ENCODE measurements around the gene MRPS31. TPM values are rescaled to one million over a fixed set of nuclear protein-coding genes. Genes with fewer than 3 reads are reported as not detected.

MRPS31 gene
- total and polyA plus RNA-seq, 5 donors from 2014 or later = 21.5 to 71.0 (median 55.8) TPM

- peak overlapping the region in 1 of 3 donors; percentile 95 for H3K27ac Mint-ChIP-seq
- Histone ChIP-seq H3K27me3 (ENCODE audit: control insufficient read depth, insufficient read depth, low read length) (no peaks in the 10 kb centered on the region), H3K4me3 (ENCODE audit: low read depth, low read length) (no peak overlapping the region), H3K36me3 (ENCODE audit: control insufficient read depth, insufficient read depth, low read length) (no peaks in the 10 kb centered on the region), H3K9me3 (ENCODE audit: control insufficient read depth in 2 of 2, low read length in 2 of 2) (no peaks in the 10 kb centered on the region), H3K27ac (ENCODE audit: insufficient read depth, low read length, poor library complexity, severe bottlenecking) (no peak overlapping the region), H3K4me1 (ENCODE audit: control insufficient read depth, insufficient read depth, low read length, poor library complexity, severe bottlenecking) (peaks cover 23% of the 10 kb centered on the region)
- no peak overlapping the region for H3K4me3 Mint-ChIP-seq
- H3K4me1 Mint-ChIP-seq = peaks cover 14 to 30% (median 24%) of the 10 kb centered on the region in 4 donors
- no peaks in the 10 kb centered on the region for H3K36me3 Mint-ChIP-seq
- DNase-seq (no peak), ATAC-seq (ENCODE audit: low read depth in 2 of 2) (no peak)
- H3K27me3 Mint-ChIP-seq = no peaks in the 10 kb centered on the region
- no peaks in the 10 kb centered on the region for H3K9me3 Mint-ChIP-seq
These were observed 8.9 kb upstream of the MRPS31 start for GRCh38 chr13:40779796-40780285.

- peak overlapping the region; percentile 53 to 95 (median 85) for H3K27ac Mint-ChIP-seq
- no peaks in the 10 kb centered on the region for H3K36me3 ChIP-seq (ENCODE audit: control insufficient read depth, insufficient read depth, low read length)
- peaks cover 14 to 30% (median 24%) of the 10 kb centered on the region in 4 donors for H3K4me1 Mint-ChIP-seq
- H3K4me3 ChIP-seq (ENCODE audit: low read depth, low read length) = no peak overlapping the region
- no peaks in the 10 kb centered on the region for H3K27me3 ChIP-seq (ENCODE audit: control insufficient read depth, insufficient read depth, low read length)
- H3K27ac ChIP-seq (ENCODE audit: insufficient read depth, low read length, poor library complexity, severe bottlenecking) = no peak overlapping the region
- H3K9me3 Mint-ChIP-seq = no peaks in the 10 kb centered on the region
- H3K27me3 Mint-ChIP-seq = no peaks in the 10 kb centered on the region
- DNase-seq (no peak), ATAC-seq (ENCODE audit: low read depth in 2 of 2) (no peak)
- no peaks in the 10 kb centered on the region for H3K9me3 ChIP-seq (ENCODE audit: control insufficient read depth in 2 of 2, low read length in 2 of 2)
- no peaks in the 10 kb centered on the region for H3K36me3 Mint-ChIP-seq
- H3K4me3 Mint-ChIP-seq = no peak overlapping the region
- peaks cover 23% of the 10 kb centered on the region for H3K4me1 ChIP-seq (ENCODE audit: control insufficient read depth, insufficient read depth, low read length, poor library complexity, severe bottlenecking)
These were observed 8.1 kb upstream of the MRPS31 start for GRCh38 chr13:40779049-40779448.

- peaks cover 23% of the 10 kb centered on the region for H3K4me1 ChIP-seq (ENCODE audit: control insufficient read depth, insufficient read depth, low read length, poor library complexity, severe bottlenecking)
- peak overlapping the region; percentile 73 for H3K4me3 ChIP-seq (ENCODE audit: low read depth, low read length)
- no peaks in the 10 kb centered on the region for H3K36me3 Mint-ChIP-seq
- H3K27me3 ChIP-seq (ENCODE audit: control insufficient read depth, insufficient read depth, low read length) = no peaks in the 10 kb centered on the region
- H3K27ac Mint-ChIP-seq = peak overlapping the region; percentile 96 to 98 (median 97)
- H3K9me3 ChIP-seq (ENCODE audit: control insufficient read depth in 2 of 2, low read length in 2 of 2) = no peaks in the 10 kb centered on the region
- peak overlapping the region in 3 of 4 donors; percentile 85 to 89 (median 88) for H3K4me3 Mint-ChIP-seq
- DNase-seq (no peak), ATAC-seq (ENCODE audit: low read depth in 2 of 2) (no peak)
- H3K36me3 ChIP-seq (ENCODE audit: control insufficient read depth, insufficient read depth, low read length) = no peaks in the 10 kb centered on the region
- H3K27me3 Mint-ChIP-seq = no peaks in the 10 kb centered on the region
- H3K4me1 Mint-ChIP-seq = peaks cover 14 to 30% (median 24%) of the 10 kb centered on the region in 4 donors
- no peaks in the 10 kb centered on the region for H3K9me3 Mint-ChIP-seq
- H3K27ac ChIP-seq (ENCODE audit: insufficient read depth, low read length, poor library complexity, severe bottlenecking) = peak overlapping the region; percentile 89
These were observed 6.8 kb upstream of the MRPS31 start for GRCh38 chr13:40777809-40778175.

GRCh38 chr13:40777166-40777808 lies 6.3 kb upstream of the MRPS31 start:
- peak overlapping the region; percentile 73 for H3K4me3 ChIP-seq (ENCODE audit: low read depth, low read length)
- peak overlapping the region; percentile 85 to 89 (median 88) for H3K4me3 Mint-ChIP-seq
- peaks cover 14 to 31% (median 24%) of the 10 kb centered on the region in 4 donors for H3K4me1 Mint-ChIP-seq
- ATAC-seq (ENCODE audit: low read depth in 2 of 2) (peak; percentile 54 to 62), DNase-seq (peak in 2 of 3 donors; percentile 66 to 81)
- no peaks in the 10 kb centered on the region for H3K9me3 ChIP-seq (ENCODE audit: control insufficient read depth in 2 of 2, low read length in 2 of 2)
- H3K4me1 ChIP-seq (ENCODE audit: control insufficient read depth, insufficient read depth, low read length, poor library complexity, severe bottlenecking) = peaks cover 23% of the 10 kb centered on the region
- H3K9me3 Mint-ChIP-seq = no peaks in the 10 kb centered on the region
- H3K36me3 Mint-ChIP-seq = no peaks in the 10 kb centered on the region
- H3K27me3 ChIP-seq (ENCODE audit: control insufficient read depth, insufficient read depth, low read length) = no peaks in the 10 kb centered on the region
- H3K27ac Mint-ChIP-seq = peak overlapping the region; percentile 96 to 98 (median 97)
- H3K27me3 Mint-ChIP-seq = no peaks in the 10 kb centered on the region
- peak overlapping the region; percentile 89 for H3K27ac ChIP-seq (ENCODE audit: insufficient read depth, low read length, poor library complexity, severe bottlenecking)
- H3K36me3 ChIP-seq (ENCODE audit: control insufficient read depth, insufficient read depth, low read length) = no peaks in the 10 kb centered on the region

GRCh38 chr13:40776681-40777165 lies 5.7 kb upstream of the MRPS31 start:
- peak overlapping the region; percentile 85 to 89 (median 88) for H3K4me3 Mint-ChIP-seq
- peak; percentile 91 to 93 for ATAC-seq (ENCODE audit: low read depth in 2 of 2)
- Histone ChIP-seq H3K9me3 (ENCODE audit: control insufficient read depth in 2 of 2, low read length in 2 of 2) (no peaks in the 10 kb centered on the region), H3K4me1 (ENCODE audit: control insufficient read depth, insufficient read depth, low read length, poor library complexity, severe bottlenecking) (peaks cover 23% of the 10 kb centered on the region), H3K27ac (ENCODE audit: insufficient read depth, low read length, poor library complexity, severe bottlenecking) (peak overlapping the region; percentile 89), H3K4me3 (ENCODE audit: low read depth, low read length) (peak overlapping the region; percentile 73), H3K36me3 (ENCODE audit: control insufficient read depth, insufficient read depth, low read length) (no peaks in the 10 kb centered on the region), H3K27me3 (ENCODE audit: control insufficient read depth, insufficient read depth, low read length) (no peaks in the 10 kb centered on the region)
- H3K9me3 Mint-ChIP-seq = no peaks in the 10 kb centered on the region
- H3K27ac Mint-ChIP-seq = peak overlapping the region; percentile 96 to 98 (median 97)
- no peaks in the 10 kb centered on the region for H3K36me3 Mint-ChIP-seq
- peaks cover 14 to 35% (median 24%) of the 10 kb centered on the region in 4 donors for H3K4me1 Mint-ChIP-seq
- DNase-seq = peak; percentile 64 to 94 (median 80)
- H3K27me3 Mint-ChIP-seq = no peaks in the 10 kb centered on the region

GRCh38 chr13:40776232-40776631 lies 5.2 kb upstream of the MRPS31 start:
- no peaks in the 10 kb centered on the region for H3K9me3 ChIP-seq (ENCODE audit: control insufficient read depth in 2 of 2, low read length in 2 of 2)
- H3K27me3 ChIP-seq (ENCODE audit: control insufficient read depth, insufficient read depth, low read length) = no peaks in the 10 kb centered on the region
- Mint-ChIP-seq H3K4me1 (peaks cover 16 to 36% (median 24%) of the 10 kb centered on the region in 4 donors), H3K27ac (peak overlapping the region; percentile 96 to 98 (median 97)), H3K4me3 (peak overlapping the region; percentile 85 to 89 (median 88)), H3K36me3 (no peaks in the 10 kb centered on the region), H3K9me3 (no peaks in the 10 kb centered on the region), H3K27me3 (peaks cover under 1% of the 10 kb centered on the region)
- H3K4me1 ChIP-seq (ENCODE audit: control insufficient read depth, insufficient read depth, low read length, poor library complexity, severe bottlenecking) = peaks cover 23% of the 10 kb centered on the region
- no peaks in the 10 kb centered on the region for H3K36me3 ChIP-seq (ENCODE audit: control insufficient read depth, insufficient read depth, low read length)
- peak overlapping the region; percentile 73 for H3K4me3 ChIP-seq (ENCODE audit: low read depth, low read length)
- peak overlapping the region; percentile 89 for H3K27ac ChIP-seq (ENCODE audit: insufficient read depth, low read length, poor library complexity, severe bottlenecking)
- ATAC-seq (ENCODE audit: low read depth in 2 of 2) = peak in 1 of 2 donors; percentile 6
- peak in 1 of 3 donors; percentile 60 for DNase-seq

- Mint-ChIP-seq H3K27me3 (peaks cover 6% of the 10 kb centered on the region), H3K27ac (no peak overlapping the region), H3K36me3 (no peaks in the 10 kb centered on the region), H3K9me3 (no peaks in the 10 kb centered on the region), H3K4me3 (no peak overlapping the region), H3K4me1 (peaks cover 27 to 52% (median 29%) of the 10 kb centered on the region in 4 donors)
- H3K27ac ChIP-seq (ENCODE audit: insufficient read depth, low read length, poor library complexity, severe bottlenecking) = no peak overlapping the region
- peaks cover 31% of the 10 kb centered on the region for H3K4me1 ChIP-seq (ENCODE audit: control insufficient read depth, insufficient read depth, low read length, poor library complexity, severe bottlenecking)
- no peaks in the 10 kb centered on the region for H3K9me3 ChIP-seq (ENCODE audit: control insufficient read depth in 2 of 2, low read length in 2 of 2)
- H3K4me3 ChIP-seq (ENCODE audit: low read depth, low read length) = no peak overlapping the region
- H3K27me3 ChIP-seq (ENCODE audit: control insufficient read depth, insufficient read depth, low read length) = no peaks in the 10 kb centered on the region
- no peak for ATAC-seq (ENCODE audit: low read depth in 2 of 2)
- DNase-seq = no peak
- H3K36me3 ChIP-seq (ENCODE audit: control insufficient read depth, insufficient read depth, low read length) = no peaks in the 10 kb centered on the region
These were observed 3.7 kb upstream of the MRPS31 start for GRCh38 chr13:40774672-40775071.

All from CD4-positive, CD25-positive, alpha-beta regulatory T cell (primary cell).